DOHH2 (cell line): ENCODE measurements around the gene TCERG1L.
"Not testable (repeated sequence)": the region's sequence is repeated elsewhere in the genome, so short reads cannot be mapped to it uniquely, and the experiment has no call there.

Experiments
- H3F3A ChIP-seq: fragments of 200-600 bp; sonication (generic), shearing (Covaris generic); 2 replicates; pipeline ENCODE4 v1.6.0; 2016; ENCODE audit warnings: antibody characterized with exemption, mild to moderate bottlenecking; ENCODE audit not compliant: control insufficient read depth, insufficient read depth
- H3K27ac ChIP-seq: fragments of 200-600 bp; sonication (generic); 2 replicates; pipeline ENCODE4 v1.5.1; 2014; ENCODE audit warnings: low read depth, mild to moderate bottlenecking, low read length, moderate library complexity
- H3K27me3 ChIP-seq: fragments of 200-600 bp; sonication (generic); 2 replicates; pipeline ENCODE4 v1.6.1; 2014; ENCODE audit warnings: mild to moderate bottlenecking, low read length, mixed read lengths; ENCODE audit not compliant: control insufficient read depth
- H3K36me3 ChIP-seq: fragments of 200-600 bp; sonication (generic); 2 replicates; pipeline ENCODE4 v1.6.1; 2014; ENCODE audit warnings: mild to moderate bottlenecking, low read length, moderate library complexity, mixed read lengths; ENCODE audit not compliant: control insufficient read depth
- H3K4me1 ChIP-seq: fragments of 200-600 bp; sonication (generic); 2 replicates; pipeline ENCODE4 v1.6.1; 2014; ENCODE audit warnings: mild to moderate bottlenecking, low read length, mixed read lengths; ENCODE audit not compliant: control insufficient read depth
- H3K4me2 ChIP-seq: fragments of 200-600 bp; sonication (generic); 2 replicates; pipeline ENCODE4 v1.6.0; 2014; ENCODE audit warnings: mild to moderate bottlenecking, low read length, moderate library complexity
- H3K4me3 ChIP-seq: fragments of 200-600 bp; sonication (generic); 2 replicates; pipeline ENCODE4 v1.5.1; 2014; ENCODE audit warnings: mild to moderate bottlenecking, low read length, mixed read lengths
- H3K79me2 ChIP-seq: fragments of 200-600 bp; sonication (generic); 2 replicates; pipeline ENCODE4 v1.6.1; 2014; ENCODE audit warnings: mild to moderate bottlenecking, low read length, mixed read lengths; ENCODE audit not compliant: control insufficient read depth
- H3K9me2 ChIP-seq: fragments of 200-600 bp; sonication (generic); replicated peaks from 2 replicates; pipeline ENCODE4 v1.6.1; 2014; ENCODE audit warnings: mild to moderate bottlenecking, low read length, mixed read lengths; ENCODE audit not compliant: control insufficient read depth
- H3K9me3 ChIP-seq: fragments of 200-600 bp; sonication (generic); 2 replicates; pipeline ENCODE4 v1.6.1; 2014; ENCODE audit warnings: antibody characterized with exemption, low read length, mixed read lengths; ENCODE audit not compliant: control insufficient read depth, insufficient read depth
- H4K20me1 ChIP-seq: fragments of 200-600 bp; sonication (generic); 2 replicates; pipeline ENCODE4 v1.6.0; 2014; ENCODE audit warnings: low read depth, mild to moderate bottlenecking, antibody characterized with exemption, low read length, moderate library complexity; ENCODE audit not compliant: control insufficient read depth, insufficient read depth
- CTCF ChIP-seq: fragments of 200-600 bp; sonication (generic); IDR thresholded peaks from one replicate; pipeline ENCODE4 v1.5.1; 2014; ENCODE audit warnings: antibody characterized with exemption, mild to moderate bottlenecking, low read depth, low read length; ENCODE audit not compliant: poor library complexity, severe bottlenecking
- EZH2phosphoT487 ChIP-seq: fragments of 200-600 bp; sonication (generic); IDR thresholded peaks from 2 replicates; pipeline ENCODE4 v1.6.1; 2017; ENCODE audit warnings: borderline replicate concordance, mild to moderate bottlenecking, antibody characterized with exemption, low read length, moderate library complexity, mixed read lengths

Gene TCERG1L

DNA sequence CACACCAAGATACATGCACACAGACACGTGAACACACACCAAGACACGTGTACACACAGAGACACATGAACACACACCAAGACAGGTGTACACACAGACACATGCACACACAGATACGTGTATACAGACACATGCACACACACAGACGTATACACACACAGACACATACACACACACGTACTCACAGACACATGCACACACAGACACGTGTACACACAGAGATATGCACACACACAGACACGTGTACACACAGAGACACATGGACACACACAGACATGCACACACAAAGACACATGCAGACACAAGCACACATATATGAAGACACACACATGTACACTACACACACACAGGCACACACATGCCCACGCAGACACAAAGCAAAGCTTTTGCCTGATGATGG, 134.6 kb downstream of the TCERG1L start:
- Histone ChIP-seq H3K36me3 (no peaks in the 10 kb centered on the region), H3F3A (peaks cover 10% of the 10 kb centered on the region), H3K9me3 (peaks cover 59% of the 10 kb centered on the region), H3K27ac (no peak overlapping the region), H3K4me3 (no peak overlapping the region), H3K27me3 (no peaks in the 10 kb centered on the region), H3K9me2 (no peaks in the 10 kb centered on the region), H3K79me2 (no peaks in the 10 kb centered on the region), H3K4me2 (no peak overlapping the region), H4K20me1 (no peaks in the 10 kb centered on the region), H3K4me1 (no peaks in the 10 kb centered on the region)
- TF ChIP-seq CTCF (no peak), EZH2phosphoT487 (no peak)

GRCh38 chr10:131176324-131176723, 135.2 kb downstream of the TCERG1L start:
- not testable (repeated sequence) for H3K27me3 ChIP-seq, H3K9me2 ChIP-seq, H3K27ac ChIP-seq

DNA sequence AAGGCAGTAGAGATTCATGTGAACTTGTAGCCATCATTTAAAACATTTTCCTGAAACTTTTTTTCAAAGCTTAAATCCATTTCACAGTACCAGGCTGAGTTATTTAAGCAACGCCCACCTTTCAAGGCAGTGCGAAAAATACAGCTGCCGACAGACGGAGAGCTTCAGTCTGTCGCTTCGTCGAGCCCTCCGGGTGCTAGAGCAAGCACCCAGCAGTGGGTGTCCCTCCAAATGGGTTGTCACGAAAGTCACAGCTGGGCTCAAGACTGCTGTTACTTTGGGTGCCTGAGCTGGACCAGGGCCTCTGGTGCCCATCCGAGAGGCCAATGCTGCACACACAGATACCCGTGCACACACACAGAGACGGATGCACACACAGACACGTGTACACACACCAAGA, 135.6 kb downstream of the TCERG1L start:
- Histone ChIP-seq H3K9me3 (peaks cover 59% of the 10 kb centered on the region), H3K4me2 (no peak overlapping the region), H3K9me2 (no peaks in the 10 kb centered on the region), H3K4me1 (no peaks in the 10 kb centered on the region), H3K36me3 (no peaks in the 10 kb centered on the region), H3K79me2 (no peaks in the 10 kb centered on the region), H3K27ac (no peak overlapping the region), H3K4me3 (no peak overlapping the region), H3F3A (peaks cover 10% of the 10 kb centered on the region), H4K20me1 (no peaks in the 10 kb centered on the region), H3K27me3 (no peaks in the 10 kb centered on the region)
- TF ChIP-seq EZH2phosphoT487 (no peak), CTCF (no peak)

More at GRCh38 chr10:131176324-131176723, 135.2 kb downstream of the TCERG1L start:
- not testable (repeated sequence) for H3K79me2 ChIP-seq, H3K4me1 ChIP-seq, H3F3A ChIP-seq, H4K20me1 ChIP-seq, H3K36me3 ChIP-seq, H3K4me3 ChIP-seq, H3K4me2 ChIP-seq
- H3K9me3 ChIP-seq, result peaks cover 59% of the 10 kb centered on the region

GRCh38 chr10:131174651-131175540, 136.6 kb downstream of the TCERG1L start:
- H3K9me3 ChIP-seq, result peaks cover 59% of the 10 kb centered on the region
- no peaks in the 10 kb centered on the region for H3K79me2 ChIP-seq
- H3K4me1 ChIP-seq, result no peaks in the 10 kb centered on the region
- no peaks in the 10 kb centered on the region for H3K27me3 ChIP-seq
- H3K36me3 ChIP-seq, result no peaks in the 10 kb centered on the region
- no peak for TF ChIP-seq EZH2phosphoT487
- no peak for TF ChIP-seq CTCF
- no peak overlapping the region for H3K4me2 ChIP-seq
- no peak overlapping the region for H3K27ac ChIP-seq
- no peaks in the 10 kb centered on the region for H4K20me1 ChIP-seq
- H3K9me2 ChIP-seq, result no peaks in the 10 kb centered on the region
- H3F3A ChIP-seq, result peaks cover 10% of the 10 kb centered on the region
- no peak overlapping the region for H3K4me3 ChIP-seq
